Kidney (tissue), 14 donors: ENCODE measurements around the gene IGFBP2. TPM values are rescaled to one million over a fixed set of nuclear protein-coding genes. Genes with fewer than 3 reads are reported as not detected.

Source experiments
- DNase-seq, 5 donors: peaks; one replicate each; pipeline ENCODE4 v3.0.0-alpha.2; 2013 to 2020
- FAIRE-seq: peaks from 2 replicates; lab custom pipeline; 2012; peaks lifted over from hg19 to GRCh38; lab: Jason Lieb, UNC
- H3K27ac ChIP-seq, 2 donors: one replicate each; pipeline ENCODE4 v1.7.0; 2013; ENCODE audit warnings: low read depth in 2 of 2, low read length in 2 of 2, inconsistent platforms in 1 of 2
- H3K27me3 ChIP-seq: one replicate; pipeline ENCODE4 v1.7.1; 2013; ENCODE audit warnings: low read length, inconsistent platforms; ENCODE audit not compliant: control insufficient read depth, insufficient read depth
- H3K36me3 ChIP-seq, 3 donors: one replicate each; pipeline versions ENCODE4 v1.7.0 to v1.7.1; 2013; ENCODE audit warnings: low read length in 3 of 3, control low read depth in 1 of 3, inconsistent platforms in 1 of 3; ENCODE audit not compliant: insufficient read depth in 3 of 3, control insufficient read depth in 2 of 3
- H3K4me1 ChIP-seq, 3 donors: one replicate each; pipeline versions ENCODE4 v1.7.0 to v1.7.1; 2013; ENCODE audit warnings: low read length in 3 of 3, inconsistent platforms in 1 of 3, low read depth in 1 of 3; ENCODE audit not compliant: control insufficient read depth in 2 of 3, insufficient read depth in 2 of 3
- H3K4me3 ChIP-seq, 3 donors: one replicate each; pipeline versions ENCODE4 v1.7.0 to v1.8.1; 2013; ENCODE audit warnings: low read length in 3 of 3, control low read depth in 1 of 3, inconsistent platforms in 1 of 3
- H3K9ac ChIP-seq, 3 donors: one replicate each; pipeline versions ENCODE4 v1.7.0 to v1.7.1; 2013; ENCODE audit warnings: low read length in 3 of 3, control low read depth in 1 of 3, inconsistent platforms in 1 of 3
- H3K9me3 ChIP-seq, 3 donors: one replicate each; pipeline versions ENCODE4 v1.7.0 to v1.7.1; 2013; ENCODE audit warnings: low read length in 3 of 3, control low read depth in 1 of 3, inconsistent platforms in 1 of 3; ENCODE audit not compliant: control insufficient read depth in 2 of 3, insufficient read depth in 1 of 3
- CTCF ChIP-seq: IDR thresholded peaks from 3 replicates; pipeline ENCODE4 v1.5.1; 2012; ENCODE audit warnings: mild to moderate bottlenecking, moderate library complexity, borderline replicate concordance; ENCODE audit not compliant: insufficient read depth; ENCODE audit errors: extremely low read depth
- intact Hi-C: fragments of 100-400 bp; cut with DNase I; formaldehyde crosslinking; loops from one replicate; pipeline ENCODE4 v1.11.1; 2022
- polyA plus RNA-seq: library from polyadenylated mRNA; stranded (reverse); fragments of 350-450 nt; fragmentation: Illumina TruSeq; extraction: RNeasy Lipid Tissue Mini Kit (QIAGEN cat#74804); gene quantifications from one replicate; pipeline ENCODE4 v1.2.3, GENCODE V29; 2014; ENCODE audit warnings: low read depth, low replicate concordance; ENCODE audit not compliant: insufficient read depth
- total RNA-seq: library from RNA; stranded (reverse); fragmentation: NEBNext Ultra II Directional; extraction: Animal tissue kit (Norgen Biotek cat#: 25700); gene quantifications from one replicate; pipeline ENCODE4 v1.2.1, GENCODE V29; 2021
- donor health status: control.
- donor health status: control.
- donor health status: control.
- donor health status: control.
- donor health status: control.
- donor health status: DM: yes; HTN: yes; CAD: no.
- donor health status: Normal renal cell carcinoma (clear cell type).

IGFBP2 gene
- total and polyA plus RNA-seq, 2 donors from 2014 or later: 53.7 to 369 TPM

- no peaks in the 10 kb centered on the region for H3K27me3 ChIP-seq
- no peak for TF ChIP-seq CTCF
- no peak overlapping the region for H3K27ac ChIP-seq
- no peaks in the 10 kb centered on the region for H3K36me3 ChIP-seq
- H3K4me1 ChIP-seq: peaks cover 0 to 2% (median 0%) of the 10 kb centered on the region in 3 donors
- H3K9ac ChIP-seq: no peak overlapping the region
- FAIRE-seq (no peak), DNase-seq (no peak)
- no peaks in the 10 kb centered on the region for H3K9me3 ChIP-seq
- intact Hi-C loops: no loop called here
- H3K4me3 ChIP-seq: no peak overlapping the region
Measured at GRCh38 chr2:216585441-216585840, 47.8 kb upstream of the IGFBP2 start.

- Histone ChIP-seq H3K4me1 (peaks cover 0 to 4% (median 0%) of the 10 kb centered on the region in 3 donors), H3K4me3 (no peak overlapping the region), H3K9me3 (no peaks in the 10 kb centered on the region), H3K27ac (no peak overlapping the region), H3K36me3 (no peaks in the 10 kb centered on the region), H3K27me3 (no peaks in the 10 kb centered on the region), H3K9ac (no peak overlapping the region)
- no peak for TF ChIP-seq CTCF
- DNase-seq (peak in 2 of 5 donors; percentile 46 to 50), FAIRE-seq (no peak)
- intact Hi-C loops: no loop called here
Measured at GRCh38 chr2:216588861-216589710, 44.1 kb upstream of the IGFBP2 start.

GRCh38 chr2:216589791-216590190, 43.4 kb upstream of the IGFBP2 start:
- Histone ChIP-seq H3K27ac (no peak overlapping the region), H3K4me3 (no peak overlapping the region), H3K4me1 (peaks cover 0 to 4% (median 0%) of the 10 kb centered on the region in 3 donors), H3K9me3 (no peaks in the 10 kb centered on the region), H3K27me3 (no peaks in the 10 kb centered on the region), H3K9ac (no peak overlapping the region), H3K36me3 (no peaks in the 10 kb centered on the region)
- intact Hi-C loops: no loop called here
- TF ChIP-seq CTCF: no peak
- DNase-seq (peak in 2 of 5 donors; percentile 49 to 67), FAIRE-seq (no peak)
